Vagina (tissue), 2 donors: ENCODE measurements around the gene CTAGE8.
"Not testable (repeated sequence)": the region's sequence is repeated elsewhere in the genome, so short reads cannot be mapped to it uniquely, and the experiment has no call there.

Source experiments
- CTCF ChIP-seq, 3 experiments: fragments of 450-650 bp in 2 of 3; fragments of 200-600 bp in 1 of 3; sonication (generic) in 1 of 3; IDR thresholded peaks; one replicate each; pipeline ENCODE4 v1.5.1; 2017 to 2019; ENCODE audit warnings: antibody characterized with exemption in 3 of 3, mild to moderate bottlenecking in 2 of 3, moderate library complexity in 2 of 3
- POLR2A ChIP-seq, 2 donors: fragments of 450-650 bp; IDR thresholded peaks; one replicate each; pipeline ENCODE4 v1.6.1; 2017; ENCODE audit warnings: antibody characterized with exemption in 2 of 2, mild to moderate bottlenecking in 2 of 2, moderate library complexity in 2 of 2

DNA sequence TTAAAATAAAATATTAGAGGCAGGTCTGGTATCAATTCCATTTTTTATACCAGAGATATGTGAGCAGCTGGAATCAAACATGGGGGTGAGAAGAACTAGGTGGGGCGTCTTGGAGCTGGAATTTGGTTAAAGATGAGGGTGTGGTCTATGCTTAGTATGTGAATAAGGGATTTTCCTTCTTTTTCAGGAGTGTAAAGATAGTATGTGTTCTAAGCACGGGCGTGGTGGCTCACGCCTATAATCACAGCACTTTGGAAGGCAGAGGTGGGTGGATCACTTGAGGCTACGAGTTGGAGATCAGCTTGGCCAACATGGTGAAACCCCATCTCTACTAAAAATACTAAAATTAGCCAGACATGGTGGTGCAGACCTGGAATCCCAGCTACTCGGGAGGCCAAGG, 6.2 kb upstream of the CTAGE8 start:
- TF ChIP-seq POLR2A, CTCF (IDR thresholded peaks at IDR 0.05): not testable (repeated sequence)
